NT2/D1 (cell line): ENCODE results near the gene CDH26.

ENCODE experiments used
- YY1 ChIP-seq: IDR thresholded peaks from 2 replicates; pipeline ENCODE4 v1.6.1; 2011; ENCODE audit not compliant: insufficient read length, insufficient read depth
- ZNF274 ChIP-seq: IDR thresholded peaks from 2 replicates; pipeline ENCODE4 v1.6.1; 2011; ENCODE audit warnings: mild to moderate bottlenecking, low read depth, low read length

GRCh38 chr20:60007464-60007863 is 49.2 kb downstream of the CDH26 start:
- TF ChIP-seq YY1 (no peak), ZNF274 (no peak)
